Activated naive CD4-positive, alpha-beta T cell treated with Interleukin-2 at 50 U/mL for 16 hours (primary cell): Measurements from ENCODE around the gene TNFAIP8L3.
"Not testable (repeated sequence)": the region's sequence is repeated elsewhere in the genome, so short reads cannot be mapped to it uniquely, and the experiment has no call there.

Source experiments
- DNase-seq: peaks from one replicate; pipeline ENCODE4 v3.0.0-alpha.2; 2020

The TNFAIP8L3 gene

GRCh38 chr15:51051776-51052175, 42.9 kb downstream of the TNFAIP8L3 start:
- no peak for DNase-seq

- DNase-seq = no peak
These were observed 45.6 kb downstream of the TNFAIP8L3 start for GRCh38 chr15:51049081-51049480.

- DNase-seq = no peak
These were observed 46.4 kb downstream of the TNFAIP8L3 start for GRCh38 chr15:51048308-51048707.

- no peak for DNase-seq
These were observed 47.8 kb downstream of the TNFAIP8L3 start for GRCh38 chr15:51046799-51047449.

DNA sequence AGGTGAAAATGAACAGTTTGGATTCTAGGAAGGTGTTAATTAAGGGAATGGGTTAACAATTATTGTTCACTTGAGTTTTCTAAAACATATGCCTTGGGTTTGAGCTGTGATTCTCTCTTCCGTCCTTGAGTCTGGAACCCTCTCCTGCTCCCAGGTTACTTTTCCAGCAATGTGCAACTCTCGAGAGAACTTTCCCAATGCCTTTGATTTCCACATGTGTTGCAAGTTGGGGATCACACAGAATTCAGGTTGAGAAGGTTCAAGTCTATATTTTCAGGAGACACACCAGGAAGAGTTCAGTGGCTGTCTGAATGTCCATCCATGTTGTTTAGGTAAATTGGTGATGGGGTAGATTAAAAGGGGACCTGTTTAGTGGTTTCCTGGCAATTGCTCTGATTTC, 48.7 kb downstream of the TNFAIP8L3 start:
- no peak for DNase-seq

DNA sequence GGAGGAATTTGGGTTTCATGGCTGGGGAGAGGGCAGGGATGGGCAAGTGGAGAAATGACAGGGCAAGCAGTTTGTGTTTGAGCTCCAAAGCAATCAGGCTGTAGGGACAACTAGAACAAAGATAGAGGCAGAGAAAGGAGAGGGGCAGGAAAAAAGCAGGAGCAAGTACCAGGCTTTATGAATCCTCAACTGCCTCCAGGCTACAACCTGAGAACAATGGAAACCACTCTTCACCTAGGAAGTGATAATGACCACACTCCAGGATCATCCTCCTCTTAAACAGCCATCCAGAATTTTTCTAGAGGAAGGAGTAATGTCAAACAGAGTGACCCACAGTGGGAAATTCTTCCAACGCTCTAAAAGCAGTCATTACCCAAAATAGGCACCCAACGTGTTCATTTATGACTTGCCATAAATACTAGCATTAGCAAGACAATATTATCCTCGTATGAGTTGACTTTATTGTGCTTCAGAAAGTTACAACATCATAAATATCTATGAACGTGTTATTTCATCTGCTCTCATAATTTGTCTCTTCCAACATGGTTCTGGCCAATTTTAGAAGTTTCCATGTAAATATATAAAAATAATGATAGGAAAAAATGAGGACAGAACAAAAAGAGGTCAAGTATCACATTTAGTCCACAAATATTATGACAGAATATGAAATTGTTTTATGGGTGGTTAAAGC, 50.5 kb downstream of the TNFAIP8L3 start:
- DNase-seq = no peak

DNA sequence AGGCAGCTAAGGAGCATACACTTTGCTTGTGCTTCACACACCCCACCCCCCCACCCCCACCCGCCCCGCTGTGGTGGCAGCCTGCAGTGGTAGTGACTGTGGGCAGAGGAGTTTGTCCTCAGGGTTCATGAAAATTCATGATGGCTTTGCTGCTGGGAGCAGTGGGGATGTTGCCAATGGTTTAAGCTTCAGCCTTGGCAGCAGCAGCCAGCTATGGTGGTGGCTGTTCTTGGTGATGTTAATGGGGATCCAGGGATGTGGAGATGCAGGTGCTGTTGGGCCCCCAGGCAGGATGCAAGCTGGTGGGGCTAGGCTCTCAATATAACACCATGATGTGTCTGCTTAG, 55.8 kb downstream of the TNFAIP8L3 start:
- DNase-seq = no peak

DNA sequence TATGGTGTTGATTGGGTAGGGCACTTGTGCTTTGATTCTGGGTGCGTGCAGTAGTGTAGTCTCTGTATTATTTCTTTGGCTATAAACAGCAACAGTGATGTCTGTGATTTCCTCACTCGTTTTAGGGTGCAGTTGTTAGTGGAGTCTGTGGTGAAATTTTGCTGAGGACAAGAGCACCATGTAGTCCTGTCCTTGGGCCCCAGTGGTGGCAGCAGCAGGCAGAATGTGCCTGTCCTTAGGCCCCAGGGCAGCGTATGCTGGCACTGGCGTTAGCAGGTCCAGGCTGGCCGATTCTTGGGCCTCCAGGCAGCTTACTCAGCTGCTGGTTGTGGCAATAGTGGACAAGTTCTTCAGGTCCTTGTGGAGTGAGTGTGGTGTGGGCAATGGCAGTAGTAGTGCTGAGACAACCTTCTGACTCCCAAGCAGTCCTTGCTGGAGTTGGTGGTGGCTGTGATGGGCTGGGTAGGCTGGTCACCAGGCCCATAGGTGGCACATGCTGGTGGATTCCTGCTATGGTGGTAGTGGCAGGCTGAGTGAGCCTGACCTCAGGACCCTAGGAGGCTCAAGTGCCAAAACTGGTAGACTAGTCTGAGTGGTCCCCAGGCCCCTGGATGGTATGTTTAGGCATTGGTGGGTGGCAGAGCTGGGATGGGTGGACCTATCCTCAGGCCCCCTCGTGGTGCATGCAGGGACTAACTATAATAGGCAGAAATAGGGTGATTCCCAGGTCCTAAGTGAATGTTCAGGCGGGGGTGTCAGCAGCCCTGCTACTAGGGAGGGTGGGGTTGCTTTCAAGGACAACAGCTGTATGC, 56.3 kb downstream of the TNFAIP8L3 start:
- DNase-seq = no peak

GRCh38 chr15:51037474-51037873, 57.2 kb downstream of the TNFAIP8L3 start:
- DNase-seq = not testable (repeated sequence)

DNA sequence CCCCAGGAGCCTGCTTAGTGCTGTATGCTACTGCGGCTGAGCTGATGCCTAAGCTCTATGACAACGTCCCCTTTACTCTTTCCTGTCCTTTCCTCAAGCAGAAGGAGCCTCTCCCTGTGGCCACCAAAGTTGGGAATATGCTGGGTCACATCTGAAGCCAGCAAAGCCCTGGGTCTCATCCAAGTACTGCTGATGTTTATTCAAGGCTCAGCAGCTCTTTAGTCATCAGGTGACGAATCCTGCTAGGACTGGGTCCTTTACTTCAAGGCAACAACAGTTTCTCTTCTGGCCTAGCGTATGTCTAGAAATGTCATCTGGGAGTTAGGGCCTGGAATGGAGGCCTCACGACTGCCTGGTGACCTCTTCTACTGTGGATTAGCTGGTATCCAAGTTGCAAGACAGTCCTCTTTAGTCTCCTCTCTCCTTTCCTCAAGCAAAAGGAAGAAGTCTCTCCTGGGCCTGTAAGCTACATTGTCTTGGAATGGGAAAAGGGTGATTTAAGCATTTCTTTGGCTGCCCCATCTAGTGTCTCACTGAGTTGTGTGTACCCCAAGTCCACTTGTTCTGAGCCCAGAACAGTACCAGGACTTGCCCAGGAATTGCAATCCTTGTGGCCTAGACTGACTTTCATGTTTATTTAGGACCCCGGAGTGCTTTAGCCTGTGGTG, 63.9 kb downstream of the TNFAIP8L3 start:
- DNase-seq = no peak

DNA sequence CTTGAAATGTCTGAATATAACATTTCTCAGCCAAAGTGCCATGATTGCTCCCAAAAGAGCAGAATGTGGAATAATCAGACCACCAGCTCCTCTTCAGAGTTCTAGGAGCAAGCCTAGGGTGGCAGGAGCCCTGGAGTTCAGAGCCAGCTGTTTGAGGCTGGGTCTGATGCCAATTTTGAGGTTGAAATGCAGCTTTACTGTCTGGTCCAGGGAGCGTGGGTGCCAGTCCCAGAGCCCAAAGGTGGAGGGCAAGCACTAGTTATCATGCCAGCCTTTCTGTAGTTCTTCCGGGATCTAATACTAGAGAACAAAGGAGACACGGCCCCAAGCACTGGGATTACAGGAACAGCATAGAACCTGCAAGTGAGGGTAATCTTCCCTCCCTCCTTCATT, 69.3 kb downstream of the TNFAIP8L3 start:
- no peak for DNase-seq

DNA sequence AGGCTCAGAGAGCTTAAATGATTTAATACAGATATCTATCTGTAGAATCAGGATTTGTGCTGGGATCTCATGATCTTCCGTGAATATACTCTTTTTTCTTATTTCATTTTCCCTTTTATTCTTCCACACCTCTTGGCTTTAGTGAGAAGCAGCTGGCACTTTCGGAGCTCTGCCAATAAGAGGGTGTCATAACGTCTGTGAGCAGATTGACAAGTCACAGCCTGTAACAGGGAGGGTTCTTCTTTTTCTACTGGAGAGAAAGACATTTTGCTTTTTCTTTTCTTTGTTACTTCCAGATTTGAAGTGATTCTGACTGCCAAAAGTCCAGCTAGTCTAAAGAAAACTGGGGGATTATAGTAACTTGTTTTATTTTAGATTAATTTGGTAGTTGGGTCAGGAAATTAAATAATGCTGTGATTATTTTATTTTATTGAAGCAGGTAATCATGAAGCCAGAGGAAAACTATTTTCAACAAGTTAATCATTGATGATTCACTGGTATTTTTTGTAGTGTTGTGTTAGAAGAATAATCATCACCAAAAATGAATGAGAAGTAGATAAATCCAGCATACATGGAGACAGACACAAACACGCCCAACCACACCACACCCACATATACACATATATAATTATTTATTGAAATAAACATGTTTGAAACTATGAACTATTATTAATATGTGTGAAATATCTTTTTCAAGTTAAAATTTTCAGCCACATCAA, 69.8 kb downstream of the TNFAIP8L3 start:
- no peak for DNase-seq

DNA sequence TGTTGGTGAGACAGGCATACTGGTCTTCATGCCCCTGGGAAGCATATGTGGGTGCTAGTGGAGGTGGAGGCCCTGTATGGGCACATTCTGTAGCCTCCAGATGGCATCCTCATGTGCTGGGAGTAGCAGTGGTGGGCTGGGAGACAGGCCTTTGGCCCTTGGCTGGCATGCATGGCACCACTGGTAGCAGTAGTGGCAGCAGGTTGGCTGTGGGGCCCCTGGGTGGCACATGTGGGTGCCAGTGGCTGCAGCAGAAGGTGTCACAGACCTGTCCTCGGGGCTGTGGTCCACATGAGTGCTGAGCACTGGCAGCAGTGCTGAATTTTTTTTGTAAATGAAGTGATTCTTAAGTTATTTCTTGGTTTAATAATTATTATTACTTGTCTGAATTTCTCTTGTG, 71.2 kb downstream of the TNFAIP8L3 start:
- no peak for DNase-seq

GRCh38 chr15:51022206-51022605, 72.5 kb downstream of the TNFAIP8L3 start:
- no peak for DNase-seq

- no peak for DNase-seq
These were observed 78.1 kb downstream of the TNFAIP8L3 start for GRCh38 chr15:51016615-51017014.

DNA sequence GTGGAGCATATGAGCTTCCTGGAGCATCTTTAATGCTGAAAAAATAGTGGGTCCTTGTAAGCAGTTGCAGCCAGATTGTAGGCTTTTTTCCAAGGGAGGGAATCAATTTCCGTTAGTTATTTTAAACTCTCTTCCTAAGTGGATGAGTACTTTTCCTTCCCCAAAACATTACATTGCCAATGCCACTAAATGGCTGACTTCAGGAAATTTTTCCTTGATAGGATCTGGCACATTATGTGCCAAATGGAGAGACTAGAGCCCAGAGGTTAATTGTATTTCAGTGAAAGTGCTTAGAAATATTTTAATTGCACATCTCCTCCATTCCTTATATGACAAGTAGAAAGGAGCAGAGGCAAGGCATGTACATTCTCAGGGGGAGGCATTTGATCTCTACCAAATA, 83.5 kb downstream of the TNFAIP8L3 start:
- no peak for DNase-seq

DNA sequence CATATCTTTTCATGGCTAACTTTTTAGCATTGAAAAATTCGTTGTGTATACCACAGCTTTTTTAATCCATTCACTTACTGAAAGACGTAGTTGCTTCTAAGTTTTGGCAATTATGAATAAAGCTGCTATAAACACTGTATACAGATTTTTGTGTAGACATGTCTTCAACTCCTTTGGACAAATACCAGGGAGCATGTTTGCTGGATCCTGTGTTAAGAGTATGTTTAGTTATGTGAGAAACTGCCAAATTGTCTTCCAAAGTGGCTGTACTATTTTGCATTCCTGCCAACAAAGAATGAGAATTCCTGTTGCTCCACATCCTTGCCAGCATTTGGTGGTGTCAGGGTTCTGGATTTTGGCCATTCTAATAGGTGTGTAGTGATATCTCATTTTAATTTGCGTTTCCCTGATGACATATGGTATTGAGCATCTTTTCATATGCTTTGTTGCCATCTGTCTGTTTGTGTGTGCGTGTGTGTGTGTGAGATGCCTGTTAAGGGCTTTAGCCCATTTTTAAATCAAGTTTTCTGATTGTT, 87.5 kb downstream of the TNFAIP8L3 start:
- no peak for DNase-seq
